PC-3 (cell line): ENCODE measurements around the gene DMTF1. TPM values are rescaled to one million over a fixed set of nuclear protein-coding genes. Genes with fewer than 3 reads are reported as not detected.

Experiments used
- ATAC-seq: fragments of 200-7000 bp; cut with Tn5 transposase; 2 replicates; pipeline ENCODE4 v1.9.1; 2020; ENCODE audit warnings: mild to moderate bottlenecking, moderate library complexity
- BruUV-seq: library from RNA; stranded (reverse); fragments of 400-500 nt; replicated peaks from 2 replicates; lab custom pipeline; 2021; lab: Mats Ljungman, UMichigan
- CTCF ChIA-PET: fragments of 300-600 bp; sonication (Branson Sonifier 250); formaldehyde crosslinking; loops from one replicate; lab custom pipeline; 2022; ENCODE audit warnings: antibody characterized with exemption; lab: Charles Lee
- POLR2A ChIA-PET: fragments of 300-600 bp; sonication (Branson Sonifier 250); formaldehyde crosslinking; loops from one replicate; lab custom pipeline; 2022; ENCODE audit warnings: antibody characterized with exemption; ENCODE audit not compliant: unreplicated experiment; lab: Charles Lee
- DNase-seq: peaks from one replicate; pipeline ENCODE4 v3.0.0-alpha.2; 2015
- H2AFZ ChIP-seq: fragments of 300-600 bp; sonication (generic); 2 replicates; pipeline ENCODE4 v1.6.0; 2016; ENCODE audit warnings: antibody characterized with exemption, low read length
- H3F3A ChIP-seq: fragments of 300-600 bp; sonication (generic); one replicate; pipeline ENCODE4 v1.6.0; 2017; ENCODE audit warnings: antibody characterized with exemption, low read length, control low read depth, mild to moderate bottlenecking; ENCODE audit not compliant: unreplicated experiment
- H3K27ac ChIP-seq: fragments of 300-600 bp; sonication (generic); 2 replicates; pipeline ENCODE4 v1.5.1; 2016; ENCODE audit warnings: mild to moderate bottlenecking, low read length
- H3K27me3 ChIP-seq: fragments of 300-600 bp; sonication (generic); 2 replicates; pipeline ENCODE4 v1.6.1; 2016; ENCODE audit warnings: low read length, mixed read lengths
- H3K36me3 ChIP-seq: fragments of 300-600 bp; sonication (generic); 2 replicates; pipeline ENCODE4 v1.6.1; 2016; ENCODE audit warnings: low read depth, mixed run types, low read length, mixed read lengths
- H3K4me1 ChIP-seq: fragments of 300-600 bp; sonication (generic); 2 replicates; pipeline ENCODE4 v1.5.1; 2016; ENCODE audit warnings: low read length; ENCODE audit not compliant: insufficient read depth
- H3K4me2 ChIP-seq: fragments of 300-600 bp; sonication (generic); 2 replicates; pipeline ENCODE4 v1.6.0; 2016; ENCODE audit warnings: low read length
- H3K4me3 ChIP-seq: fragments of 300-600 bp; sonication (generic); 2 replicates; pipeline ENCODE4 v1.5.1; 2016; ENCODE audit warnings: mild to moderate bottlenecking, low read length, mixed read lengths
- H3K79me2 ChIP-seq: fragments of 300-600 bp; sonication (generic); 2 replicates; pipeline ENCODE4 v1.6.1; 2017; ENCODE audit warnings: low read length, mixed read lengths
- H3K9ac ChIP-seq: fragments of 300-600 bp; sonication (generic); 2 replicates; pipeline ENCODE4 v1.6.0; 2016; ENCODE audit warnings: mild to moderate bottlenecking, low read length
- H3K9me2 ChIP-seq: fragments of 300-600 bp; sonication (generic); replicated peaks from 2 replicates; pipeline ENCODE4 v1.6.1; 2016; ENCODE audit warnings: mixed run types, low read length, mixed read lengths
- H3K9me3 ChIP-seq: fragments of 300-600 bp; sonication (generic); 2 replicates; pipeline ENCODE4 v1.6.1; 2016; ENCODE audit warnings: low read length, mixed read lengths
- H4K20me1 ChIP-seq: fragments of 300-600 bp; sonication (generic); 2 replicates; pipeline ENCODE4 v1.6.1; 2016; ENCODE audit warnings: low read length, mixed read lengths
- CTCF ChIP-seq: fragments of 300-600 bp; sonication (generic); conservative IDR thresholded peaks from 2 replicates; pipeline ENCODE4 v1.5.1; 2017; ENCODE audit warnings: antibody characterized with exemption, low read depth, mild to moderate bottlenecking, low read length
- EZH2 ChIP-seq: fragments of 300-600 bp; sonication (generic); IDR thresholded peaks from one replicate; pipeline ENCODE4 v1.6.1; 2017; ENCODE audit warnings: antibody characterized with exemption, mild to moderate bottlenecking, low read length; ENCODE audit not compliant: unreplicated experiment
- EZH2phosphoT487 ChIP-seq: fragments of 300-600 bp; sonication (generic); IDR thresholded peaks from 2 replicates; pipeline ENCODE4 v1.6.1; 2018; ENCODE audit warnings: mild to moderate bottlenecking, antibody characterized with exemption, low read length, borderline replicate concordance
- intact Hi-C: fragments of 100-400 bp; cut with micrococcal nuclease; formaldehyde crosslinking; loops from 2 replicates; pipeline ENCODE4 v1.9.0; 2023
- total RNA-seq: library from RNA; depleted of rRNA; stranded (reverse); fragments of >200 nt; gene quantifications from 2 replicates; pipeline ENCODE4 v1.2.3, GENCODE V29; 2014

Gene DMTF1
- total RNA-seq, 1 experiment from 2014 or later, result 43.6 TPM

- ChIA-PET POLR2A (no interaction called here), CTCF (interaction anchor here (0.5 to 0.6 kb wide), 3 partner anchors 162 to 240 kb away, joined by 3 to 7 read pairs (median 4); no protein-coding TSS in a partner anchor)
- no peaks in the 10 kb centered on the region for H3K9me3 ChIP-seq
Measured at GRCh38 chr7:87154166-87154565, 1.9 kb downstream of the DMTF1 start.

GRCh38 chr7:87154569-87154968 lies 2.3 kb downstream of the DMTF1 start:
- H3K79me2 ChIP-seq, result peaks cover 70% of the 10 kb centered on the region
- no peaks in the 10 kb centered on the region for H3K9me2 ChIP-seq
- H3K9ac ChIP-seq, result peak overlapping the region; percentile 95; the same call in 1 of the 2 replicates
- peak overlapping the region; percentile 88 for H3K4me2 ChIP-seq
- DNase-seq (no peak), ATAC-seq (no peak)
- no peak overlapping the region for H3K27ac ChIP-seq
- no TSS peak for BruUV-seq
- ChIA-PET POLR2A (no interaction called here), CTCF (interaction anchor here (0.5 to 0.6 kb wide), 2 partner anchors 222 to 236 kb away, joined by 4 to 7 read pairs; no protein-coding TSS in a partner anchor)
- peak overlapping the region; percentile 97 for H3K4me3 ChIP-seq
- peaks cover 50% of the 10 kb centered on the region for H4K20me1 ChIP-seq
- no peak for TF ChIP-seq EZH2phosphoT487
- no peak for TF ChIP-seq EZH2
- H3K9me3 ChIP-seq, result no peaks in the 10 kb centered on the region
- H3K36me3 ChIP-seq, result no peaks in the 10 kb centered on the region
- H2AFZ ChIP-seq, result no peak overlapping the region
- no peaks in the 10 kb centered on the region for H3F3A ChIP-seq
- H3K27me3 ChIP-seq, result no peaks in the 10 kb centered on the region
- intact Hi-C loops, result loop anchor here (5.0 kb wide), 1 partner anchor 83 kb away; no protein-coding TSS in a partner anchor
- peaks cover 34% of the 10 kb centered on the region for H3K4me1 ChIP-seq

More at GRCh38 chr7:87154166-87154565, 1.9 kb downstream of the DMTF1 start:
- H3K9ac ChIP-seq, result peak overlapping the region; percentile 95
- TF ChIP-seq EZH2phosphoT487, result no peak
- peak overlapping the region; percentile 97 for H3K4me3 ChIP-seq
- no peaks in the 10 kb centered on the region for H3K9me2 ChIP-seq
- H2AFZ ChIP-seq, result no peak overlapping the region
- DNase-seq, result no peak
- H3K4me2 ChIP-seq, result peak overlapping the region; percentile 88
- ATAC-seq, result no peak
- H3K36me3 ChIP-seq, result no peaks in the 10 kb centered on the region
- intact Hi-C loops, result loop anchor here (5.0 kb wide), 1 partner anchor 83 kb away; no protein-coding TSS in a partner anchor
- H3K27ac ChIP-seq, result no peak overlapping the region
- peaks cover 34% of the 10 kb centered on the region for H3K4me1 ChIP-seq
- H3K27me3 ChIP-seq, result no peaks in the 10 kb centered on the region
- H4K20me1 ChIP-seq, result peaks cover 50% of the 10 kb centered on the region
- H3F3A ChIP-seq, result no peaks in the 10 kb centered on the region
- BruUV-seq, result no TSS peak
- peaks cover 66% of the 10 kb centered on the region for H3K79me2 ChIP-seq

GRCh38 chr7:87155788-87156187 lies 3.5 kb downstream of the DMTF1 start:
- TF ChIP-seq CTCF, result no peak
- no peak for TF ChIP-seq EZH2
- no peak for TF ChIP-seq EZH2phosphoT487
- POLR2A ChIA-PET, result interaction anchor here (0.8 kb wide), 1 partner anchor 15 kb away, joined by 3 read pairs; no protein-coding TSS in a partner anchor
- ATAC-seq (no peak), DNase-seq (no peak)
- H3K4me1 ChIP-seq, result peaks cover 30% of the 10 kb centered on the region
- H3K9ac ChIP-seq, result no peak overlapping the region
- H3F3A ChIP-seq, result no peaks in the 10 kb centered on the region
- H3K27me3 ChIP-seq, result no peaks in the 10 kb centered on the region
- H3K4me2 ChIP-seq, result peak overlapping the region; percentile 88
- no peaks in the 10 kb centered on the region for H3K36me3 ChIP-seq
- CTCF ChIA-PET, result interaction anchor here (0.6 to 0.7 kb wide), 2 partner anchors 95 to 96 kb away, joined by 3 read pairs; partner anchors contain the start of gene ELAPOR2
- H3K79me2 ChIP-seq, result peaks cover 79% of the 10 kb centered on the region
- no peak overlapping the region; the same call in 1 of the 2 replicates for H3K4me3 ChIP-seq
- no peaks in the 10 kb centered on the region for H3K9me2 ChIP-seq
- intact Hi-C loops, result no loop called here
- H3K9me3 ChIP-seq, result no peaks in the 10 kb centered on the region
- H3K27ac ChIP-seq, result no peak overlapping the region
- BruUV-seq, result no TSS peak
- peaks cover 50% of the 10 kb centered on the region for H4K20me1 ChIP-seq
- no peak overlapping the region for H2AFZ ChIP-seq
